Memory B cell (primary cell): ENCODE measurements around the gene DHCR7.
"Not testable (repeated sequence)": the region's sequence is repeated elsewhere in the genome, so short reads cannot be mapped to it uniquely, and the experiment has no call there.

Source experiments
- ATAC-seq: fragments of 150-1000 bp; cut with Tn5 transposase; 2 replicates; pipeline ENCODE4 v1.10.0; 2021; ENCODE audit warnings: low read depth, mild to moderate bottlenecking, moderate library complexity
- DNase-seq, 2 donors: peaks; one replicate each; pipeline ENCODE4 v3.0.0; 2022; ENCODE audit warnings: low spot score in 2 of 2
- H3K27ac Mint-ChIP-seq: one replicate; pipeline ENCODE4 v1.8.0; 2022; ENCODE audit warnings: mild to moderate bottlenecking, moderate library complexity, mixed read lengths
- H3K27me3 Mint-ChIP-seq: one replicate; pipeline ENCODE4 v1.8.0; 2022; ENCODE audit warnings: mixed read lengths
- H3K36me3 Mint-ChIP-seq: one replicate; pipeline ENCODE4 v1.8.0; 2022; ENCODE audit warnings: mild to moderate bottlenecking, mixed read lengths
- H3K4me1 Mint-ChIP-seq: one replicate; pipeline ENCODE4 v1.8.0; 2022; ENCODE audit warnings: mixed read lengths
- H3K4me3 Mint-ChIP-seq: one replicate; pipeline ENCODE4 v1.8.0; 2022; ENCODE audit warnings: mild to moderate bottlenecking, moderate library complexity, mixed read lengths
- H3K9me3 Mint-ChIP-seq: one replicate; pipeline ENCODE4 v1.8.0; 2022; ENCODE audit warnings: mixed read lengths

Gene DHCR7

GRCh38 chr11:71431271-71431670 lies 16.9 kb downstream of the DHCR7 start:
- DNase-seq (no peak), ATAC-seq (no peak)
- no peaks in the 10 kb centered on the region for H3K27me3 Mint-ChIP-seq
- no peak overlapping the region for H3K27ac Mint-ChIP-seq
- H3K9me3 Mint-ChIP-seq: no peaks in the 10 kb centered on the region
- peaks cover 11% of the 10 kb centered on the region for H3K36me3 Mint-ChIP-seq
- no peak overlapping the region for H3K4me3 Mint-ChIP-seq
- H3K4me1 Mint-ChIP-seq: peaks cover 7% of the 10 kb centered on the region

DNA sequence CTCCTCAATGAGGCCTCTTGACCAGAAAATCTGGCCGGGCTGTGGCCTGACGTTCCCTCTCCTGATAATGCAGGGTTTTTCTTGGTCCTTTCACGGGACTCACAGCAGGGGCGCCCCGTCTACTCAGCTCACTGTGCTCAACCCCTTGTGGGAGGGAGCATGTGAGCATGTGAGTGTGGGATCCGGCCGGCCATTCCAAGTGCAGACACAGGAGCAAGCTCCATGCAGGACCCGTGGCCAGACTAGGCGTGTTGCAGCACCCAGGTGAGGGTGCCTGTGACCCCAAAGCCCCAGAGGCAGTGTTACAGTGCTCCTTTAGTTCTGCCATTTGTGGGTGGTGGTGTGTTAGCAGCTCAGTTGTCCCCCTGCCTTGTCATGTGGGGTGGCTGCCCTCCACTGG lies 18.0 kb downstream of the DHCR7 start:
- Mint-ChIP-seq H3K27ac (no peak overlapping the region), H3K9me3 (no peaks in the 10 kb centered on the region), H3K36me3 (peaks cover 9% of the 10 kb centered on the region), H3K4me3 (no peak overlapping the region), H3K4me1 (peaks cover 13% of the 10 kb centered on the region), H3K27me3 (no peaks in the 10 kb centered on the region)
- ATAC-seq (no peak), DNase-seq (no peak)

DNA sequence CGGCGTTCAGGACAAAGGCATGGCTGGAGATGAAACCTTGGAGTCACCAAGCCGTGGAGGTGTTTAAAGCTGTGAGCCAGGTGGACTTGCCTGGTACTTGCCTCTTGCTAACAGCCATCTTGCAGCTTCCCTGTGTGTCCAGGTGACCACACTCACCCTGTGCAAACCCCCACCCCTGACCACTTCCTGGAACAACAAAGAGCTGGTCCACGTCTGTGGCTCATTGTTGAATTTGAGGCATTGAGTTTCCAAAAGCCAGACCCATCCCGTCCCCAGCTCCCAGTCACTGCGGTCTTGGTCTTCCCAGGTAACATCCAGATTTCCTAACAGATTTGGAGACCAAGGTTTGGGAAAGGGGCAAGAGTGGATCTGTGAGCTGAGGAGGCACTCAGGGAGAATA lies 18.5 kb downstream of the DHCR7 start:
- H3K4me1 Mint-ChIP-seq: peaks cover 13% of the 10 kb centered on the region
- H3K4me3 Mint-ChIP-seq: no peak overlapping the region
- H3K9me3 Mint-ChIP-seq: no peaks in the 10 kb centered on the region
- no peaks in the 10 kb centered on the region for H3K27me3 Mint-ChIP-seq
- DNase-seq (no peak), ATAC-seq (no peak)
- H3K36me3 Mint-ChIP-seq: peaks cover 5% of the 10 kb centered on the region
- no peak overlapping the region for H3K27ac Mint-ChIP-seq

- H3K9me3 Mint-ChIP-seq: no peaks in the 10 kb centered on the region
- H3K27ac Mint-ChIP-seq: no peak overlapping the region
- H3K36me3 Mint-ChIP-seq: no peaks in the 10 kb centered on the region
- ATAC-seq (no peak), DNase-seq (no peak)
- H3K4me1 Mint-ChIP-seq: peaks cover 13% of the 10 kb centered on the region
- no peak overlapping the region for H3K4me3 Mint-ChIP-seq
- no peaks in the 10 kb centered on the region for H3K27me3 Mint-ChIP-seq
Measured at GRCh38 chr11:71428861-71429435, 19.2 kb downstream of the DHCR7 start.

- Mint-ChIP-seq H3K27me3 (no peaks in the 10 kb centered on the region), H3K4me3 (no peak overlapping the region), H3K4me1 (peaks cover 20% of the 10 kb centered on the region), H3K36me3 (no peaks in the 10 kb centered on the region), H3K9me3 (no peaks in the 10 kb centered on the region), H3K27ac (no peak overlapping the region)
- DNase-seq (no peak), ATAC-seq (no peak)
Measured at GRCh38 chr11:71426413-71426812, 21.8 kb downstream of the DHCR7 start.

DNA sequence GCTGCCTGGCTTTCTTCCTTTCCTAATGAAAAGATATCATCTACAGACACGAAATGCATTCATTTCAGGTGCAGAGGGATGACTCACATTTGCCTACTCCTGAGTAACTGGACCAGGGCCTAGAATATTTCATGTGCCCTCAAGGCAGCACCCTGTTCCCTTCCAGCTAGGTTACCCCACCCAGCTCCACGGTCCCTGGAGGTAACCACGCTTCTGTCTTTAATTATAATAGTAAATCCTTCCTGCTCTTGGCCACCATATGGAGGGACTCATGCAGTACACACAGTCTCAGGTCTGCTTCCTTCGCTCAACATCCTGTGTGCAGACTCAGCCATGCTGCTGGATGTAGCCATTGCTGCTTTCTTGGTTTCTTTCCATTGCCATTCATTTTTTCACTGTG lies 22.3 kb downstream of the DHCR7 start:
- Mint-ChIP-seq H3K27ac (no peak overlapping the region), H3K4me3 (no peak overlapping the region)
- peak; percentile 55 for ATAC-seq

GRCh38 chr11:71425409-71425808 lies 22.8 kb downstream of the DHCR7 start:
- H3K27ac Mint-ChIP-seq: no peak overlapping the region
- H3K36me3 Mint-ChIP-seq: no peaks in the 10 kb centered on the region
- no peaks in the 10 kb centered on the region for H3K9me3 Mint-ChIP-seq
- ATAC-seq (no peak), DNase-seq (no peak)
- no peaks in the 10 kb centered on the region for H3K27me3 Mint-ChIP-seq
- H3K4me1 Mint-ChIP-seq: peaks cover 22% of the 10 kb centered on the region
- no peak overlapping the region for H3K4me3 Mint-ChIP-seq

More for the DNA sequence above, 22.3 kb downstream of the DHCR7 start:
- peaks cover 20% of the 10 kb centered on the region for H3K4me1 Mint-ChIP-seq
- H3K27me3 Mint-ChIP-seq: no peaks in the 10 kb centered on the region
- no peaks in the 10 kb centered on the region for H3K36me3 Mint-ChIP-seq
- no peaks in the 10 kb centered on the region for H3K9me3 Mint-ChIP-seq
- no peak for DNase-seq

DNA sequence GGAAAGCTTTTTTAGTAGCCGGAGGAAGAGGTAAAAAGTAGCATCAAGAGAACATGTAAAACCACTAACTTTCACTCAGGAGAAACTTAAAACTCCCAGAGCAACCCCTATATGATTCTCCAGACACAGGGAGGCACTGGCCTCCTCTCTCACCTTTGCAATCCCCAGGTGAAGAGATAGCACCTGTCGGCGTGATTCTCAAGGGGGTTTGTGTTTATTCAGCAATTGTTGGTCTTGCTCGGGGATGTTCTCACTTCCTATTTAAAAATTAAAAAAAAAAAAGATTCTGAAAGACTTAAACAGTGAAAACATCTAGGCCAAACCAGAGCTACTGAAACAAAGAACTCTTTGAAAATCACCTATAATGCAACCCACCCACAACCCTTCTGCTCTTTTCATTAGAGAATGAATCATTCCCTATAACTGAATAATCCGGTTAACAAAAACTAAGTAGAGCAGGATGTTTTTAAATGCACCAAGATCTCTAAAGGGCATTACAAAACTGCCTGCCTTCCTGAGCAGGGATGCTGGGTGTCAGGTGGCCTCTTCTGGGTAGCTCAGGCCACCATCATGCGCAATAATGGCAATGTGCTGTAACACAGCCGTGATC lies 24.9 kb downstream of the DHCR7 start:
- Mint-ChIP-seq H3K4me3 (no peak overlapping the region), H3K27me3 (no peaks in the 10 kb centered on the region), H3K27ac (no peak overlapping the region), H3K36me3 (no peaks in the 10 kb centered on the region), H3K4me1 (peaks cover 36% of the 10 kb centered on the region), H3K9me3 (no peaks in the 10 kb centered on the region)
- DNase-seq (no peak), ATAC-seq (peak; percentile 37)

DNA sequence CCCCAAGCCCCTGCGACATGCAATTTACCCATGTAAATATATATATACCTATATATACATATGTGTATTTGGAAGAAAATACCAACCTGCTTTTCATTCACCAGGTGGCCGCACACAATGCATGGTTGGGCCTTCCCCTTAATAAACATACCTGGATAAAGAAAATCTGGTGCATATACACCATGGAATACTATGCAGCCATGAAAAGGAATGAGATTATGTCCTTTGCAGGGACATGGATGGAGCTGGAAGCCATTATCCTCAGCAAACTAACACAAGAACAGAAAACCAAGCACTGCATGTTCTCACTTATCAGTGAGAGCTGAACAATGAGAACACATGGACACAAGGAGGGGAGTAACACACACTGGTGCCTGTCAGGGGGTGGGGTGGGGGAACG lies 25.9 kb downstream of the DHCR7 start:
- peaks cover 38% of the 10 kb centered on the region for H3K4me1 Mint-ChIP-seq
- not testable (repeated sequence) for ATAC-seq, H3K36me3 Mint-ChIP-seq, H3K27me3 Mint-ChIP-seq, H3K9me3 Mint-ChIP-seq, H3K27ac Mint-ChIP-seq, H3K4me3 Mint-ChIP-seq, DNase-seq

GRCh38 chr11:71421392-71421950 lies 26.7 kb downstream of the DHCR7 start:
- H3K9me3 Mint-ChIP-seq: no peaks in the 10 kb centered on the region
- no peaks in the 10 kb centered on the region for H3K27me3 Mint-ChIP-seq
- ATAC-seq: no peak
- DNase-seq: no peak
- H3K4me3 Mint-ChIP-seq: no peak overlapping the region
- no peak overlapping the region for H3K27ac Mint-ChIP-seq
- H3K4me1 Mint-ChIP-seq: peaks cover 36% of the 10 kb centered on the region
- H3K36me3 Mint-ChIP-seq: no peaks in the 10 kb centered on the region

DNA sequence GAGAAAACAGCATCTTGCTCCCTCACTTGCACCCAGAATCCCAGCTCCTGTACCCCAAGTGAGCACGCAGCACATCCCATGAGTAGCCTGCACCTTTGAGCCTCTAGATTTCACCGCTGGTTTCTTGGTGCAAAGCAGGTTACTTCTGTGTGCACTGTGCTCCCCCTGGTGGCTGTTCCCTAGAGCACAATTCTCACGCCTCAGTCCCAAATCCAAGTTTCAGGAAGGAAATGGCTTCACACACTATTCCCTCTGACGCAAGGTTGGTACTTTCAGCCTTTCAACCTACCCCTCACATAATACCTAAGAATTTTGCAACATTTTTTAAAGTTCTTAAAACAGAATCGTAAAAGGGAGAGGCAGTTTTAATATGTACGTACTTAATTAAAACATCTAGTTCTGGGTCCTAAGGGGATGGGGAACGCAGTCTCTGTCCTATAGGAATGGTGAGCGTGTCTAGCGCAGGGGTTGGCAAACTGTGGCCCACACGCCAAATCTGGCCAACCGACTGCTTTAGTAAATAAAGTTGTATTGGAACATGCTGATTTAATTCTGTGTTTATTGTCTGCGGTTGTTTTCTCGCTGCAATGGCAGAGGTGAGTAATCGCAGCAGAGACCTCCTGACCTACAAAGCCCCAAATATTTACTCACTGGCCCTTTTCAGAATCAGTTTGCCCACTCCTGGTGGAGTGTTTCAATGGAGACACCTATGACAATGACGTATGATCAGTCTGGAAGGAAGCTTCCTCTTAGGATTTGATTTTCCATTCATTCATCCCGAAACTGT lies 27.5 kb downstream of the DHCR7 start:
- H3K27me3 Mint-ChIP-seq: no peaks in the 10 kb centered on the region
- peak; percentile 14 to 30 for DNase-seq
- H3K27ac Mint-ChIP-seq: no peak overlapping the region
- H3K9me3 Mint-ChIP-seq: no peaks in the 10 kb centered on the region
- H3K4me3 Mint-ChIP-seq: no peak overlapping the region
- no peak for ATAC-seq
- H3K4me1 Mint-ChIP-seq: peaks cover 30% of the 10 kb centered on the region
- no peaks in the 10 kb centered on the region for H3K36me3 Mint-ChIP-seq

DNA sequence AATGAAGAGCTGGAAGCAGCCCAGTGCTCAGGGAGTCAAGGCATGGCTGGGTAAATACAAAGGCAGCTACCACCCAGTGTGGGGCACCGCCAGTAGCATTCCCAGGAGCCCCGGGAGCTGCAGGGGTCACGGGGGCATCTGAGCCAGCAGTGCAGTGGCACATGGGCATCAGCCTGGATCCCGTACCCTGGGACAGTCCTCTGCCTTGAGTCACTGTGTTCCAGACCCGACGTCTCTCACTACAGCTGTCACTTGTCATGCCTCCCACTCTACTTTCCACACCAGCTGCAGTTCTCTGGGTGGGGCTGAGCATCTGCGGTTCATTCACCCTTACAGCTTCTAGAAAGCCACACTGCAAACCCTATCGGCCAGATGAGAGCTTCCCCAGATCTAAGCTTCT lies 29.6 kb downstream of the DHCR7 start:
- Mint-ChIP-seq H3K27ac (no peak overlapping the region), H3K9me3 (peaks cover 5% of the 10 kb centered on the region), H3K4me3 (peak overlapping the region; percentile 24), H3K27me3 (peaks cover 7% of the 10 kb centered on the region), H3K4me1 (peaks cover 25% of the 10 kb centered on the region), H3K36me3 (no peaks in the 10 kb centered on the region)
- ATAC-seq (peak; percentile 91), DNase-seq (peak in 1 of 2 donors; percentile 32)

GRCh38 chr11:71414645-71415044 lies 33.5 kb downstream of the DHCR7 start:
- peaks cover 3% of the 10 kb centered on the region for H3K36me3 Mint-ChIP-seq
- ATAC-seq: no peak
- no peak overlapping the region for H3K27ac Mint-ChIP-seq
- H3K4me1 Mint-ChIP-seq: peaks cover 16% of the 10 kb centered on the region
- peaks cover 11% of the 10 kb centered on the region for H3K9me3 Mint-ChIP-seq
- peaks cover 15% of the 10 kb centered on the region for H3K27me3 Mint-ChIP-seq
- no peak for DNase-seq
- H3K4me3 Mint-ChIP-seq: no peak overlapping the region

DNA sequence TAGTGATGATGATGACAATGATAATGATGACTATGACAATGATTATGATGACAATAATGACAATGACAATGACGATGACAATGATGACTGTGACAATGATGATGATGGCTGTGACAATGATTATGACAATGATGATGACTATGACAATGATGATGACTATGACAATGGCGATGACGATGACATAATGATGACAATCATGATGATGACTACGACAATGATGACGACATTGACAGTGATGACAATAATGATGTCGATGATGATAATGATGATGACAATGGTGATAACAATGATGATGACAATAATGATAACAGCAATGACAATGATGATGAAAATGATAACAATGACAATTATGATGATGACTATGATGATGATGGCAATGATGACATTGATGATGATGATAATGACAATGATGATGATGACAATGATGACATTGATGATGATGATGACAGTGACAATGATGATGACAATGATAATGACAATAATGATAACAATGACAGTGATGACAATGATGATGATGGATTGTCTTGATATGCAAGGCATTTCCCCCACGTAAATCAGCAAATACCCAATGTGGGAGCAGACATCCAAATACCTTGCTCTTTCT lies 37.7 kb downstream of the DHCR7 start:
- no peak for ATAC-seq
- no peak overlapping the region for H3K27ac Mint-ChIP-seq
- no peak for DNase-seq
- H3K27me3 Mint-ChIP-seq: peaks cover 16% of the 10 kb centered on the region
- H3K36me3 Mint-ChIP-seq: peaks cover 3% of the 10 kb centered on the region
- H3K9me3 Mint-ChIP-seq: peaks cover 11% of the 10 kb centered on the region
- H3K4me3 Mint-ChIP-seq: no peak overlapping the region
- peaks cover 8% of the 10 kb centered on the region for H3K4me1 Mint-ChIP-seq
